ENCODE data around the gene PIK3AP1. TPM values are rescaled to one million over a fixed set of nuclear protein-coding genes. Genes with fewer than 3 reads are reported as not detected.

PIK3AP1 gene
- total and polyA plus RNA-seq, 2 of the 13 experiments (the other 11 are each of a cell fraction or from before 2014, with no cell fraction given), result 3.6 to 13.8 TPM

GRCh38 chr10:96639899-96640298, 80.4 kb downstream of the PIK3AP1 start (continued):
- TF ChIP-seq EP300 (IDR thresholded peaks at IDR 0.05; ENCODE audit: low read depth in 2 of 2, low read length in 2 of 2), result no peak
- no peak for TF ChIP-seq EP300 (CRISPR knock-in tag; IDR thresholded peaks at IDR 0.05; ENCODE audit: borderline replicate concordance)
- TF ChIP-seq REXO4 (CRISPR knock-in tag; IDR thresholded peaks at IDR 0.05; ENCODE audit: borderline replicate concordance), result no peak

DNA sequence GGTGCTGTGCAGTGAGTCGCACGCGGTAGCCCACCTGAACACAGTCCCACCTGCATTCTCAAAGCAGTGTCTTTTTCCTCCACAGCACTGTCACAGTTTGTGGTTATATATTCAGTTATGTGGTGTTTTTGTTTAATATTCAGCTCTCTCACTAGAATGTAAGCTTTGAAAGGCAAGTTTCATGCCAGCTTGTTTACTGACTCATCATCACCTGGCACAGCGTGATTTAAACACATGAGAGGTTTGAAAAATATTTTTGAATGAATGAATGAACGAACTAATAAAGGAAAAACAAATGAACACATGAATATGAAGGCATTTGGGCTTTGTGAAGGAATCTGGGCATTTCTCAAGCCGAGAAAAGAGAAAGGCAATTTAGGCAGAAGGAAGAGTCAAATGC, 81.6 kb downstream of the PIK3AP1 start:
- H3K4me3 ChIP-seq (replicated peaks in 1 of 3; ENCODE audit: insufficient read depth in 1 of 3, low read depth in 2 of 3, low read length in 3 of 3), result no peak overlapping the region
- H2AFZ ChIP-seq (ENCODE audit: low read length), result no peak overlapping the region
- H3K4me2 ChIP-seq (ENCODE audit: low read depth, low read length), result no peak overlapping the region
- H3K36me3 ChIP-seq (replicated peaks in 1 of 2; ENCODE audit: control insufficient read depth in 1 of 2, insufficient read depth in 2 of 2, low read length in 2 of 2), result no peaks in the 10 kb centered on the region
- intact Hi-C loops (cut with micrococcal nuclease; ENCODE audit: unreplicated experiment) (no loop called here), in situ Hi-C loops (cut with HindIII; ENCODE audit: extremely low pct_ligation_motif_present, low pct_unique_long_range_greater_than_20kb) (no loop called here)
- ATAC-seq, result no peak
- ChIA-PET CTCF (ENCODE audit: low intra/inter-chr PET ratio, low total read pairs) (no interaction called here), POLR2A (no interaction called here)
- FAIRE-seq, result no peak
- no peak for TF ChIP-seq ZFP90 (CRISPR knock-in tag; IDR thresholded peaks at IDR 0.05; ENCODE audit: borderline replicate concordance)
- no peak for TF ChIP-seq SMC3 (IDR thresholded peaks at IDR 0.05; ENCODE audit: low read length)
- TF ChIP-seq KLF13 (CRISPR knock-in tag; IDR thresholded peaks at IDR 0.05), result no peak
- no peak for TF ChIP-seq HIVEP1 (CRISPR knock-in tag; IDR thresholded peaks at IDR 0.05)
- TF ChIP-seq TFAP4 (IDR thresholded peaks at IDR 0.05; ENCODE audit: borderline replicate concordance, low read depth), result no peak
- no peak for TF ChIP-seq SALL2 (CRISPR knock-in tag; IDR thresholded peaks at IDR 0.05)
- no peak for TF ChIP-seq EP300 (IDR thresholded peaks at IDR 0.05; ENCODE audit: low read depth in 2 of 2, low read length in 2 of 2)
- no peak for TF ChIP-seq EP300 (CRISPR knock-in tag; IDR thresholded peaks at IDR 0.05; ENCODE audit: borderline replicate concordance)
- TF ChIP-seq HMGXB4 (CRISPR knock-in tag; IDR thresholded peaks at IDR 0.05; ENCODE audit: borderline replicate concordance in 1 of 2, low read depth in 1 of 2), result no peak
- no peak for TF ChIP-seq ATRX (CRISPR knock-in tag; IDR thresholded peaks at IDR 0.05; ENCODE audit: borderline replicate concordance)
- TF ChIP-seq ZNF296 (CRISPR knock-in tag; conservative IDR thresholded peaks at IDR 0.05), result no peak
- no peak for TF ChIP-seq ZNF839 (CRISPR knock-in tag; IDR thresholded peaks at IDR 0.05; ENCODE audit: borderline replicate concordance)
- TF ChIP-seq ZFP41 (CRISPR knock-in tag; IDR thresholded peaks at IDR 0.05; ENCODE audit: borderline replicate concordance), result no peak
- TF ChIP-seq ZKSCAN8 (CRISPR knock-in tag; IDR thresholded peaks at IDR 0.05; ENCODE audit: borderline replicate concordance), result no peak
- TF ChIP-seq GABPB1 (CRISPR knock-in tag; IDR thresholded peaks at IDR 0.05), result no peak
- H3K79me2 ChIP-seq (ENCODE audit: insufficient read depth, low read length), result no peaks in the 10 kb centered on the region
- no peaks in the 10 kb centered on the region for H4K20me1 ChIP-seq (ENCODE audit: insufficient read depth, low read length)
- no TSS peak for BruUV-seq (replicated peaks)
- no peaks in the 10 kb centered on the region for H3K9me3 ChIP-seq (ENCODE audit: low read length)
- no peak overlapping the region for H3K9ac ChIP-seq (ENCODE audit: insufficient read depth, low read depth, low read length)
- H3K27me3 ChIP-seq (ENCODE audit: control insufficient read depth in 1 of 2, insufficient read depth in 2 of 2, low read length in 2 of 2), result no peaks in the 10 kb centered on the region
- no peak for DNase-seq (ENCODE audit: low spot score)
- no peak overlapping the region for H3K27ac ChIP-seq (ENCODE audit: extremely low read length, insufficient read depth, low read length)
- 85% methylated on average over 6 of the region's 6 CpGs for WGBS (ENCODE audit: low lambda C conversion rate)
- peaks cover 42% of the 10 kb centered on the region for H3K4me1 ChIP-seq (ENCODE audit: insufficient read depth, low read length)
